Measurements from ENCODE around the gene RAB11B. TPM values are rescaled to one million over a fixed set of nuclear protein-coding genes. Genes with fewer than 3 reads are reported as not detected.

The RAB11B gene
- total and polyA plus RNA-seq, 9 of the 15 experiments (the other 6 are each of a cell fraction or from before 2014, with no cell fraction given), result 0.74 to 71.0 (median 13.8) TPM

DNA sequence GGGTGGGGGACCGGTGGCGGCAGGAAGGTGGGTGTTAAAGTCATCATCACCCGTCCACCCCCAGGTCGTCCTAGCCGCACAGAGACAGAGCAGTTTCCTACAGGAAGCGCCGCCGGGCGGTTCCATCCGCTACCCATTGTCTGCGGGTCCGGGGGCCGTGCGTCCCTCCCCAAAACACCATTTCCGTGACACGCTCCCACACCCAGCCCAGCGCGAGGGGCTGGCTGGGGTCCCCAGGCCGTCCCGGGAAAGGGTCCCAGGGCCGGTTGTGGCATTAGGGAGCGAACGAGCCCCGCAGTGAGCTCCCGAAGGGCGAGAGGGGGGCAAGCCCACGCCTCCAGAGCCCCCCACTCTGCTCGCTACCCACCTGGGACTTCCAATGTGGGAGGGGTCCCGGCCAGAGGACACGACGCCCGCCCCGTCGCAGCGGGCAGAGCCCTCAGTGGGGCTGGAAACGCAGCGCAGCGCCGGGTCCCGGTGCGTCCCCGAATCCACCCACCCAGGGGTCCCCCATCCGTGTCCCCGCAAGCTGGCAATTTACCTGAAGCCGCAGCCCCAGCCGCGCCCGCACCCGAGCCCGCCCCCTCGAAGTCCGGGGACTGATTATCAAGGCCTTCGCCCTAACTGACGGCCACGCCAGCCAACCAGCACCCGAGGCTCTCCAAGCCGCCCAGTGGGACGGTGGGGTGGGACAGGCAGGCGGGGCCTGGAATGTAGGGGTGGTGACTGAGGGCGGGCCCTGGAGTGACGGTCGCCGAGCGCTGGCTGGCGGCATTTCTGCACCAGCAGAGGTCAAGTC lies 47.3 kb upstream of the RAB11B start, which contains the start of gene KANK3 (continued):
- TF ChIP-seq NFYB (IDR thresholded peaks at IDR 0.05; ENCODE audit: extremely low read depth, insufficient read length), result peak; percentile 92
- TF ChIP-seq ATF1 (CRISPR knock-in tag; IDR thresholded peaks at IDR 0.05), result no peak
- peak; percentile 70 for TF ChIP-seq ATF1 (tag; IDR thresholded peaks at IDR 0.05)
- TF ChIP-seq MBD2 (IDR thresholded peaks at IDR 0.05; ENCODE audit: borderline replicate concordance, low read depth), result peak; percentile 97
- TF ChIP-seq, protein P1, sequence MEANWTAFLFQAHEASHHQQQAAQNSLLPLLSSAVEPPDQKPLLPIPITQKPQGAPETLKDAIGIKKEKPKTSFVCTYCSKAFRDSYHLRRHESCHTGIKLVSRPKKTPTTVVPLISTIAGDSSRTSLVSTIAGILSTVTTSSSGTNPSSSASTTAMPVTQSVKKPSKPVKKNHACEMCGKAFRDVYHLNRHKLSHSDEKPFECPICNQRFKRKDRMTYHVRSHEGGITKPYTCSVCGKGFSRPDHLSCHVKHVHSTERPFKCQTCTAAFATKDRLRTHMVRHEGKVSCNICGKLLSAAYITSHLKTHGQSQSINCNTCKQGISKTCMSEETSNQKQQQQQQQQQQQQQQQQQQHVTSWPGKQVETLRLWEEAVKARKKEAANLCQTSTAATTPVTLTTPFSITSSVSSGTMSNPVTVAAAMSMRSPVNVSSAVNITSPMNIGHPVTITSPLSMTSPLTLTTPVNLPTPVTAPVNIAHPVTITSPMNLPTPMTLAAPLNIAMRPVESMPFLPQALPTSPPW (CRISPR knock-in tag; IDR thresholded peaks at IDR 0.05), result peak; percentile 51; the same call in 1 of the 2 replicates
- TF ChIP-seq NEUROD1 (IDR thresholded peaks at IDR 0.05; ENCODE audit: borderline replicate concordance, low read depth, low read length, partially characterized antibody), result peak; percentile 83
- TF ChIP-seq FOS (IDR thresholded peaks at IDR 0.05; ENCODE audit: extremely low read depth, insufficient read length), result peak; percentile 96
- TF ChIP-seq, protein P2, sequence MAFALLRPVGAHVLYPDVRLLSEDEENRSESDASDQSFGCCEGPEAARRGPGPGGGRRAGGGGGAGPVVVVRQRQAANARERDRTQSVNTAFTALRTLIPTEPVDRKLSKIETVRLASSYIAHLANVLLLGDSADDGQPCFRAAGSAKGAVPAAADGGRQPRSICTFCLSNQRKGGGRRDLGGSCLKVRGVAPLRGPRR (CRISPR knock-in tag; IDR thresholded peaks at IDR 0.05), result no peak
- TF ChIP-seq, protein P3, sequence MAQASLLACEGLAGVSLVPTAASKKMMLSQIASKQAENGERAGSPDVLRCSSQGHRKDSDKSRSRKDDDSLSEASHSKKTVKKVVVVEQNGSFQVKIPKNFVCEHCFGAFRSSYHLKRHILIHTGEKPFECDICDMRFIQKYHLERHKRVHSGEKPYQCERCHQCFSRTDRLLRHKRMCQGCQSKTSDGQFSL (CRISPR knock-in tag; IDR thresholded peaks at IDR 0.05), result peak; percentile 64; the same call in 1 of the 2 replicates
- TF ChIP-seq, protein P3 (tag; IDR thresholded peaks at IDR 0.05), result no peak
- peak; percentile 53; the same call in 1 of the 2 replicates for TF ChIP-seq L3MBTL2 (IDR thresholded peaks at IDR 0.05)
- TF ChIP-seq, protein P4, sequence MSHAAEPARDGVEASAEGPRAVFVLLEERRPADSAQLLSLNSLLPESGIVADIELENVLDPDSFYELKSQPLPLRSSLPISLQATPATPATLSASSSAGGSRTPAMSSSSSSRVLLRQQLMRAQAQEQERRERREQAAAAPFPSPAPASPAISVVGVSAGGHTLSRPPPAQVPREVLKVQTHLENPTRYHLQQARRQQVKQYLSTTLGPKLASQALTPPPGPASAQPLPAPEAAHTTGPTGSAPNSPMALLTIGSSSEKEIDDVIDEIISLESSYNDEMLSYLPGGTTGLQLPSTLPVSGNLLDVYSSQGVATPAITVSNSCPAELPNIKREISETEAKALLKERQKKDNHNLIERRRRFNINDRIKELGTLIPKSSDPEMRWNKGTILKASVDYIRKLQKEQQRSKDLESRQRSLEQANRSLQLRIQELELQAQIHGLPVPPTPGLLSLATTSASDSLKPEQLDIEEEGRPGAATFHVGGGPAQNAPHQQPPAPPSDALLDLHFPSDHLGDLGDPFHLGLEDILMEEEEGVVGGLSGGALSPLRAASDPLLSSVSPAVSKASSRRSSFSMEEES (CRISPR knock-in tag; IDR thresholded peaks at IDR 0.05), result no peak
- no peak for TF ChIP-seq BCL6 (CRISPR knock-in tag; IDR thresholded peaks at IDR 0.05)
- TF ChIP-seq, protein P5, sequence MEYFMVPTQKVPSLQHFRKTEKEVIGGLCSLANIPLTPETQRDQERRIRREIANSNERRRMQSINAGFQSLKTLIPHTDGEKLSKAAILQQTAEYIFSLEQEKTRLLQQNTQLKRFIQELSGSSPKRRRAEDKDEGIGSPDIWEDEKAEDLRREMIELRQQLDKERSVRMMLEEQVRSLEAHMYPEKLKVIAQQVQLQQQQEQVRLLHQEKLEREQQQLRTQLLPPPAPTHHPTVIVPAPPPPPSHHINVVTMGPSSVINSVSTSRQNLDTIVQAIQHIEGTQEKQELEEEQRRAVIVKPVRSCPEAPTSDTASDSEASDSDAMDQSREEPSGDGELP (CRISPR knock-in tag; IDR thresholded peaks at IDR 0.05; ENCODE audit: borderline replicate concordance), result peak; percentile 65; the same call in 1 of the 2 replicates
- TF ChIP-seq, protein P6, sequence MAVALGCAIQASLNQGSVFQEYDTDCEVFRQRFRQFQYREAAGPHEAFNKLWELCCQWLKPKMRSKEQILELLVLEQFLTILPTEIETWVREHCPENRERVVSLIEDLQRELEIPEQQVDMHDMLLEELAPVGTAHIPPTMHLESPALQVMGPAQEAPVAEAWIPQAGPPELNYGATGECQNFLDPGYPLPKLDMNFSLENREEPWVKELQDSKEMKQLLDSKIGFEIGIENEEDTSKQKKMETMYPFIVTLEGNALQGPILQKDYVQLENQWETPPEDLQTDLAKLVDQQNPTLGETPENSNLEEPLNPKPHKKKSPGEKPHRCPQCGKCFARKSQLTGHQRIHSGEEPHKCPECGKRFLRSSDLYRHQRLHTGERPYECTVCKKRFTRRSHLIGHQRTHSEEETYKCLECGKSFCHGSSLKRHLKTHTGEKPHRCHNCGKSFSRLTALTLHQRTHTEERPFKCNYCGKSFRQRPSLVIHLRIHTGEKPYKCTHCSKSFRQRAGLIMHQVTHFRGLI (CRISPR knock-in tag; IDR thresholded peaks at IDR 0.05), result no peak
- peak; percentile 87 for TF ChIP-seq ASH1L (IDR thresholded peaks at IDR 0.05; ENCODE audit: borderline replicate concordance, low read depth, partially characterized antibody)
- peak; percentile 44; the same call in 1 of the 2 replicates for TF ChIP-seq MTA3 (IDR thresholded peaks at IDR 0.05; ENCODE audit: borderline replicate concordance)
- TF ChIP-seq CXXC5 (CRISPR knock-in tag; IDR thresholded peaks at IDR 0.05), result peak; percentile 66
- no peak for TF ChIP-seq ZNF354B (CRISPR knock-in tag; IDR thresholded peaks at IDR 0.05)
- peak; percentile 80 for TF ChIP-seq NFIC (IDR thresholded peaks at IDR 0.05)

Data from K562 (cell line).